GM18520 (cell line): ENCODE measurements around the gene RNF32.
"Not testable (repeated sequence)": the region's sequence is repeated elsewhere in the genome, so short reads cannot be mapped to it uniquely, and the experiment has no call there.

Experiments
- ATAC-seq: cut with Tn5 transposase; IDR thresholded peaks from one replicate; pipeline ENCODE4 v1.9.1; 2021; ENCODE audit not compliant: unreplicated experiment

RNF32 gene

GRCh38 chr7:156673454-156673853 is 32.9 kb downstream of the RNF32 start:
- no peak for ATAC-seq

DNA sequence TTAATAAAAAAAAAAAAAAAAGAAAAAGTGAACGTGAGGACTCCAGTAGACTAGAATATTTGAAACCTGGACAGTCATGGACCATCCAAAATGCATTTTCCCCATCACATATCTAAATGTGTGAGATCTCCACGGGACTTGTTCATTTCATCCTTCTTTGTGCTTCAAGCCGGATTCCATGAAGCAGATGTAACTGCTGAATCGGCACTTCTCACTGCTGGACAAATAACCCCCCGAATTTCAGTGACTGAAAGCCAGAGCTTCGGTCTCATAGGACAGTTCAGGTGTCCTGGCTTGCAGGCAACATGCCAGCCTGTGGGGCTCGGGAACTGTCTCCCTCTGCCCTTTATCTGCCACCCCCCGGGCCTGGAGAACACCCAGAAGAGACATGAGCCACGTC is 33.3 kb downstream of the RNF32 start:
- ATAC-seq: no peak

GRCh38 chr7:156675721-156676120 is 35.1 kb downstream of the RNF32 start:
- ATAC-seq: no peak

DNA sequence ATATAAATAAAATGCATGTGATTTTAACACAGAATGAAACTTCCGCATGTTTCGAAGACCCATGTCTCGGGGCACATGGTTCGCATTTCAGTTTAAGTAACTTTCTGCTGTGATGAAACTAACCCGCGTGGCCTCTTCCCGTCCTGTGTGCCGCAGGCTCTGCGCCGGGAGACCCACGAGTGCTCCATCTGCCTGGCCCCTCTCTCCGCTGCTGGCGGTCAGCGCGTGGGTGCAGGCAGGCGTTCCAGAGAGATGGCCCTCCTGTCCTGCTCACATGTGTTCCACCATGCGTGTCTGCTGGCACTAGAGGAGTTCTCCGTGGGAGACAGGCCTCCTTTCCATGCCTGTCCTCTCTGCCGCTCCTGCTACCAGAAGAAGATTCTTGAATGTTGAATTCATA is 35.7 kb downstream of the RNF32 start:
- ATAC-seq: no peak

- no peak for ATAC-seq
Measured at GRCh38 chr7:156677374-156678054, 36.9 kb downstream of the RNF32 start.

DNA sequence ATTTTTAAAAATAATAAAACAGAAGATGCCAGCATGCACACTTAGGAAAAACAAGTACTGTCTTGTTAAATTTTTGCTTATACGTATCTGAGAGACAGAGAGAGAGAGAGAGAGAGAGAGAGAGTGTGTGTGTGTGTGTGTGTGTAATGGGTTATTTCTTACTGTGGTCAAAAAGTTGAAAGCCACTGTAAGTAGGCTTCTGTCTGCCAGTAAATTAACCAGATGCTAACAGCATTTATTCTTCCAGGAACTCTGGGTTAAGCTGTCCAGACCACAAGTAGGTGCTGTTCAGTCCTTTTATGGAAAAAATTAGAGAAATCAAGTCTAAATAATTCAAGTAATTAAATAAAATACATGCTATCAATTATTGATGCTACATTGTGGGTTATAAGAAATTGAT is 39.7 kb downstream of the RNF32 start:
- ATAC-seq: no peak

GRCh38 chr7:156682928-156683327 is 42.4 kb downstream of the RNF32 start:
- ATAC-seq: no peak

GRCh38 chr7:156684251-156684650 is 43.7 kb downstream of the RNF32 start:
- no peak for ATAC-seq

- ATAC-seq: no peak
Measured at GRCh38 chr7:156684661-156685060, 44.1 kb downstream of the RNF32 start.

- no peak for ATAC-seq
Measured at GRCh38 chr7:156691764-156692163, 51.2 kb downstream of the RNF32 start.

- no peak for ATAC-seq
Measured at GRCh38 chr7:156692849-156693248, 52.3 kb downstream of the RNF32 start.

GRCh38 chr7:156693627-156694026 is 53.1 kb downstream of the RNF32 start:
- no peak for ATAC-seq

GRCh38 chr7:156697283-156697682 is 56.7 kb downstream of the RNF32 start:
- ATAC-seq: not testable (repeated sequence)

DNA sequence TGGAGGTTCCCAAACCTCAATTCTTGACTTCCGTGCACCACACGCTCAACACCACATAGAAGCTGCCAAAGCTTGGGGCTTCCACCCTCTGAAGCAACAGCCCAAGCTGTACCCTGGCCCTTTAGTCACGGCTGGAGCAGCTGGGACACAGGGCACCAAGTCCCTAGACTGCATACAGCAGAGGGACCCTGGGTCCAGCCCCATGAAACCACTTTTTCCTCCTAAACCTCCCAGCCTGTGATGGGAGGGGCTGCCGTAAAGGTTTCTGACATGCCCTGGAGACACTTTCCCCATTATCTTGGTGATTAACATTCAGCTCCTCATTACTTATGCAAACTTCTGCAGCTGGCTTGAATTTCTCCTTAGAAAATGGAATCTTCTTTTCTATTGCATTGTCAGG is 57.9 kb downstream of the RNF32 start:
- not testable (repeated sequence) for ATAC-seq

DNA sequence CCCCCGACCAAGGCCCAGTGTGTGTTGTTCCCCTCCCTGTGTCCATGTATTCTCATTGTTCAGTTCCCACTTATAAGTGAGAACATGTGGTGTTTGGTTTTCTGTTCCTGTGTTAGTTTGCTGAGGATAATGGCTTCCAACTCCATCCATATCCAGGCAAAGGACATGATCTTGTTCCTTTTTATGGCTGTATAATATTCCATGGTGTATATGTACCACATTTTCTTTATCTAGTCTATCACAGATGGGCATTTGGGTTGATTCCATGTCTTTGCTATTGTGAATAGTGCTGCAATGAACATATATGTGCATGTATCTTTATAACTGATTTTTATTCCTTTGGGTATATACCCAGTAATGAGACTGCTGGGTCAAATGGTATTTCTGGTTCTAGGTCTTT is 61.2 kb downstream of the RNF32 start:
- ATAC-seq: not testable (repeated sequence)

- no peak for ATAC-seq
Measured at GRCh38 chr7:156702399-156702798, 61.8 kb downstream of the RNF32 start.

GRCh38 chr7:156703209-156703608 is 62.6 kb downstream of the RNF32 start:
- ATAC-seq: no peak

- ATAC-seq: no peak
Measured at GRCh38 chr7:156703773-156704482, 63.4 kb downstream of the RNF32 start.

GRCh38 chr7:156722043-156722826 is 81.7 kb downstream of the RNF32 start:
- no peak for ATAC-seq

GRCh38 chr7:156725073-156725472 is 84.5 kb downstream of the RNF32 start:
- ATAC-seq: no peak

- no peak for ATAC-seq
Measured at GRCh38 chr7:156725936-156726335, 85.4 kb downstream of the RNF32 start.
